ENCODE data around the gene TMA7B.

DNA sequence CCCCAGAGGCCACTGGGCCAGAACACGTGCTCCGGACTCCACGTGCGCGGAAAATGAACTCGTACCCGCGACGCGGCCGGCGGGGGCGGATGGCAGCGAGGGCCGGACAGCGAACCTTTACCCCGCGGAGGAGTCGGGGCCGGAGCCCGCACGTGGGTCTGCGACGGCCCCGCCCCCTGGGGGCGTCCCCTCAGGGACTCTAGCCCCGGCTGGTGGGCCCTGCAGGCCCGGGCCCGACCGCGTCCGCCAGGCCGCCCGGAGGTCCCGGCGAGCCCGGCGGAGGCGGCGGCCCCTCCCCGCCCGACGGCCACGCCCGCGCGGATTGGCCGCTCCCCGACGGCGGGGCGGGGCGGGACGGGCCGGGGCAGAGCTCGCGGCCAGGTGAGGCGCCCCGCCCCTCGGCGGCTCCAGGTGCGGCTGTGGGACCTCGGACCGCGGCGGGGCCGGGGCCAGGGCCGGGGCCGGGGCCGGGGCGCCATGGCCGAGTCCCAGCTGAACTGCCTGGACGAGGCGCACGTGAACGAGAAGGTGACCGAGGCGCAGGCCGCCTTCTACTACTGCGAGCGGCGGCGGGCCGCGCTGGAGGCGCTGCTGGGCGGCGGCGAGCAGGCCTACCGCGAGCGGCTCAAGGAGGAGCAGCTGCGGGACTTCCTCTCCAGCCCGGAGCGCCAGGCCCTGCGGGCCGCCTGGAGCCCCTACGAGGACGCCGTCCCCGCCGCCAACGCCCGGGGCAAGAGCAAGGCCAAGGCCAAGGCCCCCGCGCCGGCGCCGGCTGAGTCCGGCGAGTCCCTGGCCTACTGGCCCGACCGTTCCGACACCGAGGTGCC lies 34.6 kb downstream of the TMA7B start, which contains the start of gene FAM83F:
- TF ChIP-seq, protein P1, sequence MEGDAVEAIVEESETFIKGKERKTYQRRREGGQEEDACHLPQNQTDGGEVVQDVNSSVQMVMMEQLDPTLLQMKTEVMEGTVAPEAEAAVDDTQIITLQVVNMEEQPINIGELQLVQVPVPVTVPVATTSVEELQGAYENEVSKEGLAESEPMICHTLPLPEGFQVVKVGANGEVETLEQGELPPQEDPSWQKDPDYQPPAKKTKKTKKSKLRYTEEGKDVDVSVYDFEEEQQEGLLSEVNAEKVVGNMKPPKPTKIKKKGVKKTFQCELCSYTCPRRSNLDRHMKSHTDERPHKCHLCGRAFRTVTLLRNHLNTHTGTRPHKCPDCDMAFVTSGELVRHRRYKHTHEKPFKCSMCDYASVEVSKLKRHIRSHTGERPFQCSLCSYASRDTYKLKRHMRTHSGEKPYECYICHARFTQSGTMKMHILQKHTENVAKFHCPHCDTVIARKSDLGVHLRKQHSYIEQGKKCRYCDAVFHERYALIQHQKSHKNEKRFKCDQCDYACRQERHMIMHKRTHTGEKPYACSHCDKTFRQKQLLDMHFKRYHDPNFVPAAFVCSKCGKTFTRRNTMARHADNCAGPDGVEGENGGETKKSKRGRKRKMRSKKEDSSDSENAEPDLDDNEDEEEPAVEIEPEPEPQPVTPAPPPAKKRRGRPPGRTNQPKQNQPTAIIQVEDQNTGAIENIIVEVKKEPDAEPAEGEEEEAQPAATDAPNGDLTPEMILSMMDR (conservative IDR thresholded peaks at IDR 0.05), result no peak
- TF ChIP-seq ZFX (IDR thresholded peaks at IDR 0.05), result peak; percentile 96
